Esophagus squamous epithelium (tissue), 4 donors: ENCODE data around the gene ALCAM.

ENCODE experiments used
- POLR2A ChIP-seq, 4 donors: fragments of 450-650 bp; IDR thresholded peaks; one replicate each; pipeline ENCODE4 v1.6.1; 2017; ENCODE audit warnings: antibody characterized with exemption in 4 of 4, mild to moderate bottlenecking in 4 of 4, moderate library complexity in 3 of 4
- TF ChIP-seq, protein P1 (sequence below), 6 experiments: fragments of 450-650 bp in 4 of 6; fragments of 200-600 bp in 2 of 6; sonication (generic) in 2 of 6; IDR thresholded peaks; one replicate each; pipeline ENCODE4 v1.5.1; 2016 to 2019; ENCODE audit warnings: antibody characterized with exemption in 6 of 6, mild to moderate bottlenecking in 4 of 6, moderate library complexity in 4 of 6

DNA sequence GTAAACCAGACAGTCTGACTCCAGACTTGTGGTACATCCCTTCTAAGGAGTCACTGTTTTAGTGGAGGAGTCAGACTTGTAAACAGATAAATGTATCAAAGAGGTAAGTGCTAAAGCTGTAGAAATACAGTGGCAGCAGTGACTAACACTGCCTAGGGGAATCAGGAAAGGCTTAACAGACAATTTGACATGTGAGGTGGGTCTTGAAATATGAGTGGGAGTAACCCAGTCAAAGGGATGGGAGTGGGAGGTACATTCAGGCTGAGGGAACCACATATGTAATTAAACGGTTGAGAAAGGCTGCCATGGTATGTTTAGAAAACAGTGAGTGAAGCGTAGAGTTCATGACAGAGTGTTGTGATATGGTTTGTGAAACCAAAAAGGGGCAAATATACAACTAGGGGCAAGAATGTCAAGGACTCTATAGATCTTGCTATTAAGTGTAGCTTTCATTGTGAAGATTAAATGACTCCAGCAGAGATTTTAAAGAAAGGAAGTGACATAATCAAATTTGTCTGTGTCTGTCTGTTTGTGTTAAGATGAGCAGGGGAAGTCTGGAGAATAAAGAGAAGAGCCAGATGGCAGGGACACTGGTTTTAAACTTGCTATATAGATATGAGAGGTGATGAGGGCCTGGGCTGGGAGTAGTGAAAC lies 11.2 kb upstream of the ALCAM start:
- TF ChIP-seq, protein P1, sequence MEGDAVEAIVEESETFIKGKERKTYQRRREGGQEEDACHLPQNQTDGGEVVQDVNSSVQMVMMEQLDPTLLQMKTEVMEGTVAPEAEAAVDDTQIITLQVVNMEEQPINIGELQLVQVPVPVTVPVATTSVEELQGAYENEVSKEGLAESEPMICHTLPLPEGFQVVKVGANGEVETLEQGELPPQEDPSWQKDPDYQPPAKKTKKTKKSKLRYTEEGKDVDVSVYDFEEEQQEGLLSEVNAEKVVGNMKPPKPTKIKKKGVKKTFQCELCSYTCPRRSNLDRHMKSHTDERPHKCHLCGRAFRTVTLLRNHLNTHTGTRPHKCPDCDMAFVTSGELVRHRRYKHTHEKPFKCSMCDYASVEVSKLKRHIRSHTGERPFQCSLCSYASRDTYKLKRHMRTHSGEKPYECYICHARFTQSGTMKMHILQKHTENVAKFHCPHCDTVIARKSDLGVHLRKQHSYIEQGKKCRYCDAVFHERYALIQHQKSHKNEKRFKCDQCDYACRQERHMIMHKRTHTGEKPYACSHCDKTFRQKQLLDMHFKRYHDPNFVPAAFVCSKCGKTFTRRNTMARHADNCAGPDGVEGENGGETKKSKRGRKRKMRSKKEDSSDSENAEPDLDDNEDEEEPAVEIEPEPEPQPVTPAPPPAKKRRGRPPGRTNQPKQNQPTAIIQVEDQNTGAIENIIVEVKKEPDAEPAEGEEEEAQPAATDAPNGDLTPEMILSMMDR (IDR thresholded peaks at IDR 0.05): no peak
- no peak for TF ChIP-seq POLR2A (IDR thresholded peaks at IDR 0.05)
